Omental fat pad (tissue), 4 donors: ENCODE measurements around the gene TMEM145. TPM values are rescaled to one million over a fixed set of nuclear protein-coding genes. Genes with fewer than 3 reads are reported as not detected.
A peak's percentile ranks its signal among the peaks of the same experiment; 100 is the strongest.

ENCODE experiments used
- ATAC-seq: fragments of 150-250 bp; one replicate; pipeline ENCODE4 v1.9.1; 2016; ENCODE audit warnings: mild to moderate bottlenecking, moderate library complexity; ENCODE audit not compliant: low FRiP score
- DNase-seq: peaks from one replicate; pipeline ENCODE4 v3.0.0-alpha.2; 2019; ENCODE audit warnings: low spot score
- CTCF ChIP-seq, 3 donors: fragments of 450-650 bp; IDR thresholded peaks; one replicate each; pipeline ENCODE4 v1.5.1; 2016 to 2017; ENCODE audit warnings: antibody characterized with exemption in 3 of 3, mild to moderate bottlenecking in 3 of 3, moderate library complexity in 2 of 3
- total RNA-seq, 4 donors: library from RNA; depleted of rRNA; stranded (reverse); fragments of >200 nt; gene quantifications; one replicate each; pipeline ENCODE4 v1.1.0, GENCODE V29; 2016

The TMEM145 gene
- total RNA-seq, 4 donors from 2014 or later = 0.24 to 1.9 TPM; not detected in 2

DNA sequence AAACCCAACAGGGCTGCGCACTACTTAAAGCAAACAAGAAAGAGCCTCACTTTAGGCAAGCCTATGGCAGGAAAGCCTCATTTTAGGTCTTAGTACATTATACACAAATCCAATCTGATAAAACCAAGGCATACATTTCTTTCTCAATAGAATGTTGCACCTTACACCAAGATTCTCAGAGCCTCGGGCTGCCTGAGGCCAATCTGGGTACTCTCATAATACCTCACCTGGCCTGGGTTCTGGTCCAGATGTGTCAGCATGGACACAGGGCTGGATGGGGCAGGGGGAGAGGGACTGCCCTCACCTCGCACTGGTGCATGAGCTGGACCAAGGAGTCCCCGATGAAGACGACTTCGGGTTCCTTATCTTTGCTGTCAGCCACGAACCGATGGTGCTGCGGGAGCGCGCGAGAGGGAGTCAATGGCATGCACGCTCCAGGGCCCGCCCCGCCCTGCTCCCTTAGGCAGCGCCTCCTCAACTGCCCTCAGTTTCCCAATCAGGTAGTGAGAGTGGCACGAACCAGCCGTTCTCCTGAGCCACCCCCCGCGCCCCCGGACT lies 11.4 kb upstream of the TMEM145 start, which contains the start of gene PRR19:
PRR19 (plus strand) TSS at position 487 of the 558 bp plus-strand sequence. CDS start 7,453 bp downstream, outside the sequence.
- TF ChIP-seq CTCF (IDR thresholded peaks at IDR 0.05) = no peak
- ATAC-seq (peak; percentile 21), DNase-seq (no peak)

- ATAC-seq (no peak), DNase-seq (no peak)
- no peak for TF ChIP-seq CTCF (IDR thresholded peaks at IDR 0.05)
These were observed 10.0 kb upstream of the TMEM145 start for GRCh38 chr19:42303101-42303464.

DNA sequence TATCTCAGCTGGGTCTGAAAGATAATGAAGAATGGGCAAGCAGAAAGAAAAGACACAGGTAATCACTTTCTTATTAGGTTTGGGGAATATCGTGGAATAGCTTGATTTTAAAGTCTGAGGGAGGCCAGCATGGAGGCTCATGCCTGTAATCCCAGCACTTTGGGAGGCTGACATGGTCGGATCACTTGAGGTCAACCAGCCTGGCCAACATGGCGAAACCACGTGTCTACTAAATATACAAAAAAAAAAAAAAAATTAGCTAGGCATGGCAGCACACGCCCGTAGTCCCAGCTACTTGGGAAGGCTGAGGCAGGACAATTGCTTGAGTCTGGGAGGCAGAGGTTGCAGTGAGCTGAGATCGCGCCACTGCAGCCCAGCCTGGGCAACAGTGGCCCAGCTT lies 9.2 kb upstream of the TMEM145 start:
- TF ChIP-seq CTCF (IDR thresholded peaks at IDR 0.05) = no peak
- ATAC-seq (no peak), DNase-seq (no peak)

DNA sequence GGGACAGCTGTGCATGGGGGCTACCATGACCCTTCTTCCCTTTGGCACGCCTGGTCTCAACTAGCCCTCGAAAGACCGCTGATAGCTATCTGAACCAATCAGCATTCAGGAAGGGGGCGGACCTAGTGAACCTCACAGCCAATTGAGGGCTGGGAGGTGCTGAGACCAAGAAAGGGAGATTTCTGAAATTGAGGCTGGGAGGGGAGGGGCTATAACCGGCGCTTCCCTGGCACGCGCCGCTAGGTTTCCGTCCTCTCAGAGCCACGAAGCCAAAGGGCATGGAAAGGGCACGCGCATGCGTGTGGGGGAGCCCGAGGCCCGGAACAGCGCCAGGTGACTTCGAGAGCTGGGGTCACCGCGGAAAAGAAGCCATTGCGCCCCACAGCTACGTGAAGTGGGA lies 6.5 kb upstream of the TMEM145 start:
- no peak for ATAC-seq
- DNase-seq = no peak
- TF ChIP-seq CTCF (IDR thresholded peaks at IDR 0.05) = no peak

DNA sequence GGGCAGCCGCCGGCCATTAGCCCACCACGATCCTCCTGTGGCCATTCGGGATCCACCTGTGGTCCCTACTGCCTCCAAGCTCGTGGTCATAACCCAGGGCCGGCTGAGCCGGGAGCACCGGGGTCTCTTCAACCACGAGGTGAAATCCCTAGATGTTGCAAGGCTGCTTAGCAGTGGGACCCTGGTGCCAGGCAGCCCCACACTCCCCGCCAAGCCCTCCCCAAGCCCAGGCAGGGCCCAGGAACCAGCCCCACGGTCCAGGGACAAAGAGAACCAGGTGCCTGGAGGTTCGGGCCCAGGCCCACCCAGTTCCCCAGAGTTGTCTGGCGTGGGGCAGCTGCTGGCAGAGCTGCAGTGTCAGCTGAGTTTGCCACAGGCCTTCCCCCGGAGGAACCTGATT lies 3.4 kb upstream of the TMEM145 start:
- TF ChIP-seq CTCF (IDR thresholded peaks at IDR 0.05) = no peak
- DNase-seq = no peak
- ATAC-seq = no peak

DNA sequence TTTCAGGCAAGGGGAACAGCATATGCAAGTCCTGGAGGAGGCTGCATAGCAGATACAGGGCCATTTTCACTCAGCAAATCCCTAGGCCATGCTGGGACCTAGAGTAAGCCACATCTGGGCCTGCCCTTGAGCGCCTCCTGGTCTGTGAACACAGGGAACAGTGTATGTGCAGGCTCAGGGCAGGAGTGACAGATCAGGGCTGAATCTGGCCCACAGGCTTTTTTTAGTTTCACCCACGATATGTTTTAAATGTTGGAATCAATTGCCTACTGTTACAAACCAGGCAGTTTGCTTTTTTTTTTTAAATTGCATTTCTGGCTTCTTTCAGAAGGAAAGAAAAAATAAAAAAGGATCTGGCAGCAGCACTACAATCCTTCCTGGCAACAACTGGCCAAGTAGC lies 1.5 kb upstream of the TMEM145 start:
- TF ChIP-seq CTCF (IDR thresholded peaks at IDR 0.05) = no peak

GRCh38 chr19:42312370-42312769 lies 739 bp upstream of the TMEM145 start:
- no peak for ATAC-seq
- no peak for TF ChIP-seq CTCF (IDR thresholded peaks at IDR 0.05)
- DNase-seq = no peak

More for the DNA sequence above, 1.5 kb upstream of the TMEM145 start:
- ATAC-seq (no peak), DNase-seq (no peak)
